T-helper 1 cell treated with Interleukin-12 subunit alpha and Interleukin-12 subunit beta and Interleukin-4 antibody, amounts not matched to agents 30 ng/mL and 1 ng/mL, for 36 hours (primary cell): ENCODE results near the gene SGK1. TPM values are rescaled to one million over a fixed set of nuclear protein-coding genes. Genes with fewer than 3 reads are reported as not detected.

Experiments
- intact Hi-C: fragments of 100-400 bp; cut with micrococcal nuclease; formaldehyde crosslinking; loops from one replicate; pipeline ENCODE4 v1.15.1; 2024
- total RNA-seq: library from RNA; stranded (reverse); gene quantifications from 2 replicates; pipeline ENCODE4 v1.2.3, GENCODE V29; 2022

The SGK1 gene
- total RNA-seq, 1 donor from 2014 or later = 45.3 TPM

- intact Hi-C loops = no loop called here
Observed at GRCh38 chr6:134138226-134138975, 179.5 kb downstream of the SGK1 start.

- intact Hi-C loops = no loop called here
Observed at GRCh38 chr6:134134654-134135053, 183.3 kb downstream of the SGK1 start.

GRCh38 chr6:134132494-134133141, 185.3 kb downstream of the SGK1 start:
- intact Hi-C loops = no loop called here

GRCh38 chr6:134131530-134132139, 186.3 kb downstream of the SGK1 start:
- intact Hi-C loops = no loop called here

- intact Hi-C loops = no loop called here
Observed at GRCh38 chr6:134128146-134128545, 189.8 kb downstream of the SGK1 start.

GRCh38 chr6:134123666-134124208, 194.2 kb downstream of the SGK1 start:
- intact Hi-C loops = loop anchor here (1.0 to 2.0 kb wide), 5 partner anchors 33 to 1315 kb away; no protein-coding TSS in a partner anchor

GRCh38 chr6:134122775-134123174, 195.1 kb downstream of the SGK1 start:
- intact Hi-C loops = loop anchor here (1.0 to 2.0 kb wide), 5 partner anchors 34 to 1316 kb away; no protein-coding TSS in a partner anchor

GRCh38 chr6:134119486-134119885, 198.4 kb downstream of the SGK1 start:
- intact Hi-C loops = no loop called here
